B cell (primary cell): ENCODE results near the gene ERCC1. TPM values are rescaled to one million over a fixed set of nuclear protein-coding genes. Genes with fewer than 3 reads are reported as not detected.

Experiments
- ATAC-seq: fragments of 200-7000 bp; cut with Tn5 transposase; one replicate; pipeline ENCODE4 v1.10.0; 2021; ENCODE audit warnings: low read depth, mild to moderate bottlenecking, moderate number of reproducible peaks, moderate library complexity
- CTCF ChIA-PET: fragments of 350-600 bp; sonication (Branson Sonifier 250); formaldehyde crosslinking; loops from one replicate; lab custom pipeline; 2021; ENCODE audit warnings: antibody characterized with exemption, inconsistent platforms; lab: Charles Lee
- POLR2A ChIA-PET: fragments of 350-600 bp; sonication (Branson Sonifier 250); formaldehyde crosslinking; loops from one replicate; lab custom pipeline; 2021; ENCODE audit warnings: antibody characterized with exemption; lab: Charles Lee
- DNase-seq: peaks from one replicate; pipeline ENCODE4 v3.0.0; 2013
- H2AFZ ChIP-seq: 2 replicates; pipeline ENCODE4 v1.6.1; 2012; ENCODE audit warnings: mild to moderate bottlenecking, low read depth, low read length; ENCODE audit not compliant: insufficient read depth, poor library complexity, severe bottlenecking
- H3K27ac ChIP-seq, 2 donors: 1 replicate in 1 of 2; 2 replicates in 1 of 2; pipeline ENCODE4 v1.5.1; 2012 to 2013; ENCODE audit warnings: low read length in 2 of 2, mild to moderate bottlenecking in 2 of 2, moderate library complexity in 1 of 2
- H3K27me3 ChIP-seq, 4 experiments: fragments of 200-600 bp in 1 of 4; sonication (generic) in 1 of 4; replicated peaks in 1 of 4; 1 replicate in 2 of 4; 2 replicates in 2 of 4; pipeline versions ENCODE4 v1.6.1 to v1.7.0; 2013 to 2016; ENCODE audit warnings: low read length in 3 of 4, mild to moderate bottlenecking in 2 of 4, mixed read lengths in 1 of 4, moderate library complexity in 1 of 4; ENCODE audit not compliant: insufficient read depth in 4 of 4, control insufficient read depth in 3 of 4; ENCODE audit errors: control extremely low read depth in 1 of 4
- H3K36me3 ChIP-seq, 2 experiments: replicated peaks in 1 of 2; 1 replicate in 1 of 2; 2 replicates in 1 of 2; pipeline versions ENCODE4 v1.6.1 to v1.7.1; 2013; ENCODE audit warnings: low read length in 1 of 2; ENCODE audit not compliant: insufficient read depth in 2 of 2, control insufficient read depth in 1 of 2; ENCODE audit errors: control extremely low read depth in 1 of 2, extremely low read depth in 1 of 2
- H3K4me1 ChIP-seq, 2 donors: fragments of 200-600 bp in 1 of 2; sonication (generic) in 1 of 2; 1 replicate in 1 of 2; 2 replicates in 1 of 2; pipeline versions ENCODE4 v1.5.1 to v1.6.1; 2013 to 2017; ENCODE audit warnings: low read length in 2 of 2; ENCODE audit not compliant: control insufficient read depth in 2 of 2, insufficient read depth in 2 of 2
- H3K4me2 ChIP-seq: replicated peaks from 2 replicates; pipeline ENCODE3; 2012; ENCODE audit warnings: mild to moderate bottlenecking, low read depth, low read length; ENCODE audit not compliant: poor library complexity, severe bottlenecking
- H3K4me3 ChIP-seq, 5 experiments: fragments of 200-600 bp in 1 of 5; sonication (generic) in 1 of 5; 1 replicate in 3 of 5; 2 replicates in 2 of 5; pipeline versions ENCODE4 v1.5.1 to v1.7.0; 2011 to 2016; ENCODE audit warnings: low read length in 4 of 5, mild to moderate bottlenecking in 4 of 5, low read depth in 2 of 5, control low read depth in 1 of 5, moderate library complexity in 1 of 5; ENCODE audit not compliant: insufficient read depth in 1 of 5; ENCODE audit errors: control extremely low read depth in 1 of 5, extremely low read depth in 1 of 5
- H3K79me2 ChIP-seq: fragments of 200-600 bp; sonication (generic); one replicate; pipeline ENCODE4 v1.6.0; 2016; ENCODE audit warnings: low read length; ENCODE audit not compliant: control insufficient read depth, insufficient read depth
- H3K9ac ChIP-seq: fragments of 200-600 bp; sonication (generic); 2 replicates; pipeline ENCODE4 v1.6.1; 2017; ENCODE audit warnings: mild to moderate bottlenecking, low read length, moderate library complexity
- H3K9me3 ChIP-seq, 3 donors: one replicate each; pipeline versions ENCODE4 v1.6.1 to v1.7.1; 2013; ENCODE audit warnings: low read length in 2 of 3; ENCODE audit not compliant: control insufficient read depth in 2 of 3, insufficient read depth in 1 of 3; ENCODE audit errors: control extremely low read depth in 1 of 3
- H4K20me1 ChIP-seq: 2 replicates; pipeline ENCODE4 v1.6.0; 2012; ENCODE audit warnings: mild to moderate bottlenecking, low read length; ENCODE audit not compliant: insufficient read depth, control insufficient read depth, poor library complexity, severe bottlenecking
- H3K27ac Mint-ChIP-seq: one replicate; pipeline ENCODE4 v1.8.0; 2021; ENCODE audit warnings: mixed read lengths
- H3K27me3 Mint-ChIP-seq: one replicate; pipeline ENCODE4 v1.8.0; 2021; ENCODE audit warnings: mixed read lengths
- H3K4me1 Mint-ChIP-seq: one replicate; pipeline ENCODE4 v1.8.0; 2021; ENCODE audit warnings: mixed read lengths
- H3K4me3 Mint-ChIP-seq: one replicate; pipeline ENCODE4 v1.8.0; 2021; ENCODE audit warnings: mixed read lengths
- H3K9me3 Mint-ChIP-seq: one replicate; pipeline ENCODE4 v1.8.0; 2022; ENCODE audit warnings: mixed read lengths; ENCODE audit not compliant: insufficient read depth
- CTCF ChIP-seq: fragments of 200-600 bp; IDR thresholded peaks from one replicate; pipeline ENCODE4 v1.8.0; 2022; ENCODE audit warnings: antibody characterized with exemption, mild to moderate bottlenecking
- EZH2 ChIP-seq: IDR thresholded peaks from 2 replicates; pipeline ENCODE4 v1.6.1; 2012; ENCODE audit warnings: borderline replicate concordance, low read depth, mild to moderate bottlenecking, moderate library complexity, low read length; ENCODE audit not compliant: insufficient read depth, poor library complexity, severe bottlenecking
- WGBS: methylation state at CpG from one replicate; pipeline ENCODE4 v1.1.5; 2013; ENCODE audit warnings: missing lambda C conversion rate; ENCODE audit not compliant: insufficient coverage; 5-methylcytosine and 5-hydroxymethylcytosine counted together
- intact Hi-C: fragments of 100-400 bp; cut with micrococcal nuclease; formaldehyde crosslinking; loops from one replicate; pipeline ENCODE4 v1.10.0; 2022
- polyA plus RNA-seq: library from polyadenylated mRNA; depleted of rRNA; stranded (reverse); fragments of >200 nt; gene quantifications from 2 replicates; pipeline ENCODE4 v1.2.3, GENCODE V29; 2012
- total RNA-seq, 2 donors: library from RNA; stranded (reverse); fragments of 120-200 nt in 1 of 2; gene quantifications; 1 replicate in 1 of 2; 2 replicates in 1 of 2; pipeline versions ENCODE4 v1.2.3 to v1.2.4, GENCODE V29; 2013 to 2022

The ERCC1 gene
- total and polyA plus RNA-seq, 2 donors (not counting 1 experiment from before 2014, with no cell fraction given), result 75.7 to 81.9 TPM

- Histone ChIP-seq H3K27ac (no peak overlapping the region), H4K20me1 (peaks cover 28% of the 10 kb centered on the region), H3K4me1 (peaks cover 36 to 44% of the 10 kb centered on the region in 2 donors), H3K9me3 (peaks cover 0 to 12% (median 0%) of the 10 kb centered on the region in 3 donors), H3K79me2 (peaks cover 26% of the 10 kb centered on the region), H3K36me3 (no peaks in the 10 kb centered on the region), H3K4me3 (no peak overlapping the region), H3K27me3 (peaks cover 0 to 55% (median 30%) of the 10 kb centered on the region in 4 experiments), H3K4me2 (no peak overlapping the region), H3K9ac (no peak overlapping the region), H2AFZ (no peak overlapping the region)
- intact Hi-C loops, result loop anchor here (1.0 to 10.0 kb wide), 2 partner anchors 76 to 593 kb away; partner anchors contain the start of gene CCDC61
- DNase-seq (no peak), ATAC-seq (no peak)
- Mint-ChIP-seq H3K9me3 (no peaks in the 10 kb centered on the region), H3K4me3 (no peak overlapping the region), H3K27ac (no peak overlapping the region), H3K4me1 (peaks cover 39% of the 10 kb centered on the region), H3K27me3 (peaks cover 33% of the 10 kb centered on the region)
- 93% methylated on average over 2 of the region's 6 CpGs for WGBS
- POLR2A ChIA-PET, result interaction anchor here (0.6 kb wide), 1 partner anchor 13 kb away, joined by 3 read pairs; no protein-coding TSS in a partner anchor
- no peak for TF ChIP-seq EZH2
- TF ChIP-seq CTCF, result no peak
- CTCF ChIA-PET, result interaction anchor here (0.6 to 4.9 kb wide), 23 partner anchors 8 to 377 kb away, joined by 3 to 66 read pairs (median 5); partner anchors contain the start of genes ERCC1 and QPCTL
Observed at GRCh38 chr19:45401815-45402214, 21.9 kb downstream of the ERCC1 start.

GRCh38 chr19:45400192-45400591, 23.5 kb downstream of the ERCC1 start:
- intact Hi-C loops, result loop anchor here (10.0 kb wide), 1 partner anchor 595 kb away; the partner anchor contains the start of gene CCDC61
- H3K9me3 Mint-ChIP-seq, result no peaks in the 10 kb centered on the region
- Histone ChIP-seq H3K27me3 (peaks cover 0 to 55% (median 31%) of the 10 kb centered on the region in 4 experiments), H3K4me3 (no peak overlapping the region), H3K4me2 (no peak overlapping the region), H3K4me1 (peaks cover 33 to 34% of the 10 kb centered on the region in 2 donors), H3K9me3 (peaks cover 0 to 12% (median 0%) of the 10 kb centered on the region in 3 donors), H3K9ac (no peak overlapping the region), H3K36me3 (no peaks in the 10 kb centered on the region), H3K79me2 (peaks cover 20% of the 10 kb centered on the region), H2AFZ (no peak overlapping the region), H3K27ac (no peak overlapping the region), H4K20me1 (peaks cover 28% of the 10 kb centered on the region)
- ATAC-seq (no peak), DNase-seq (no peak)
- CTCF ChIA-PET, result interaction anchor here (0.9 to 3.0 kb wide), 5 partner anchors 9 to 85 kb away, joined by 3 to 19 read pairs (median 6); no protein-coding TSS in a partner anchor
- H3K4me3 Mint-ChIP-seq, result no peak overlapping the region
- peaks cover 31% of the 10 kb centered on the region for H3K4me1 Mint-ChIP-seq
- peaks cover 39% of the 10 kb centered on the region for H3K27me3 Mint-ChIP-seq
- no peak overlapping the region for H3K27ac Mint-ChIP-seq
- whole genome bisulfite sequencing, result 98% methylated on average over 6 of the region's 6 CpGs
- POLR2A ChIA-PET, result interaction anchor here (0.6 kb wide), 1 partner anchor 243 kb away, joined by 3 read pairs; no protein-coding TSS in a partner anchor
- no peak for TF ChIP-seq EZH2
